ENCODE results near the gene ARFGEF3. TPM values are rescaled to one million over a fixed set of nuclear protein-coding genes. Genes with fewer than 3 reads are reported as not detected.
A peak's percentile ranks its signal among the peaks of the same experiment; 100 is the strongest.

The ARFGEF3 gene
- total RNA-seq, 1 donor from 2014 or later, result 1.9 TPM

GRCh38 chr6:138161088-138161337 lies 726 bp upstream of the ARFGEF3 start:
- Histone ChIP-seq H3K9ac (ENCODE audit: low read length) (peak overlapping the region; percentile 37), H3K4me3 (ENCODE audit: insufficient read depth, low read depth, low read length) (peak overlapping the region; percentile 48), H3K4me2 (ENCODE audit: low read length) (peak overlapping the region; percentile 90), H2AFZ (ENCODE audit: low read depth, low read length) (peak overlapping the region; percentile 84), H4K20me1 (ENCODE audit: insufficient read depth, low read length) (no peaks in the 10 kb centered on the region), H3K4me1 (ENCODE audit: insufficient read depth, low read length) (peaks cover 7% of the 10 kb centered on the region), H3K79me2 (ENCODE audit: insufficient read depth, low read length) (no peaks in the 10 kb centered on the region), H3K27me3 (ENCODE audit: insufficient read depth, low read length) (peaks cover 44% of the 10 kb centered on the region), H3K36me3 (ENCODE audit: insufficient read depth, low read length) (no peaks in the 10 kb centered on the region), H3K27ac (ENCODE audit: low read depth, low read length) (no peak overlapping the region), H3K9me3 (ENCODE audit: insufficient read depth, low read depth, low read length) (no peaks in the 10 kb centered on the region)
- no peak for FAIRE-seq
- no peak for DNase-seq (ENCODE audit: low read depth)
- Mint-ChIP-seq H3K27ac (ENCODE audit: unreplicated experiment) (no peak overlapping the region), H3K27me3 (ENCODE audit: low read depth, unreplicated experiment) (peaks cover 34% of the 10 kb centered on the region), H3K36me3 (ENCODE audit: low read depth, unreplicated experiment) (no peaks in the 10 kb centered on the region), H3K9me3 (ENCODE audit: unreplicated experiment) (no peaks in the 10 kb centered on the region), H3K4me3 (ENCODE audit: unreplicated experiment) (peak overlapping the region; percentile 82), H3K4me1 (ENCODE audit: low read depth, unreplicated experiment) (no peaks in the 10 kb centered on the region)
- TF ChIP-seq CTCF (IDR thresholded peaks at IDR 0.05; ENCODE audit: insufficient read depth, low read depth, low read length) (no peak), EZH2 (IDR thresholded peaks at IDR 0.05; ENCODE audit: insufficient read depth, low read length) (no peak)

GRCh38 chr6:138162111-138162954 lies 594 bp downstream of the ARFGEF3 start:
- no peaks in the 10 kb centered on the region for H3K9me3 ChIP-seq (ENCODE audit: insufficient read depth, low read depth, low read length)
- H3K9me3 Mint-ChIP-seq (ENCODE audit: unreplicated experiment), result no peaks in the 10 kb centered on the region
- H3K36me3 ChIP-seq (ENCODE audit: insufficient read depth, low read length), result no peaks in the 10 kb centered on the region
- H3K4me1 ChIP-seq (ENCODE audit: insufficient read depth, low read length), result peaks cover 7% of the 10 kb centered on the region
- TF ChIP-seq EZH2 (IDR thresholded peaks at IDR 0.05; ENCODE audit: insufficient read depth, low read length) (peak; percentile 64), CTCF (IDR thresholded peaks at IDR 0.05; ENCODE audit: insufficient read depth, low read depth, low read length) (no peak)
- peak overlapping the region; percentile 90 for H3K4me2 ChIP-seq (ENCODE audit: low read length)
- FAIRE-seq (no peak), DNase-seq (ENCODE audit: low read depth) (no peak)
- peak overlapping the region; percentile 81 for H2AFZ ChIP-seq (ENCODE audit: low read depth, low read length)
- no peaks in the 10 kb centered on the region for H4K20me1 ChIP-seq (ENCODE audit: insufficient read depth, low read length)
- H3K4me3 ChIP-seq (ENCODE audit: insufficient read depth, low read depth, low read length), result peak overlapping the region; percentile 69
- H3K36me3 Mint-ChIP-seq (ENCODE audit: low read depth, unreplicated experiment), result no peaks in the 10 kb centered on the region
- no peak overlapping the region for H3K27ac ChIP-seq (ENCODE audit: low read depth, low read length)
- H3K4me1 Mint-ChIP-seq (ENCODE audit: low read depth, unreplicated experiment), result no peaks in the 10 kb centered on the region
- peaks cover 36% of the 10 kb centered on the region for H3K27me3 Mint-ChIP-seq (ENCODE audit: low read depth, unreplicated experiment)
- peak overlapping the region; percentile 14 for H3K27ac Mint-ChIP-seq (ENCODE audit: unreplicated experiment)
- H3K4me3 Mint-ChIP-seq (ENCODE audit: unreplicated experiment), result peak overlapping the region; percentile 83
- H3K9ac ChIP-seq (ENCODE audit: low read length), result peak overlapping the region; percentile 68
- no peaks in the 10 kb centered on the region for H3K79me2 ChIP-seq (ENCODE audit: insufficient read depth, low read length)
- peaks cover 42% of the 10 kb centered on the region for H3K27me3 ChIP-seq (ENCODE audit: insufficient read depth, low read length)

GRCh38 chr6:138162955-138163575 lies 1.3 kb downstream of the ARFGEF3 start:
- H3K27me3 ChIP-seq (ENCODE audit: insufficient read depth, low read length), result peaks cover 39% of the 10 kb centered on the region
- Mint-ChIP-seq H3K36me3 (ENCODE audit: low read depth, unreplicated experiment) (no peaks in the 10 kb centered on the region), H3K27ac (ENCODE audit: unreplicated experiment) (no peak overlapping the region), H3K4me3 (ENCODE audit: unreplicated experiment) (peak overlapping the region; percentile 83), H3K9me3 (ENCODE audit: unreplicated experiment) (no peaks in the 10 kb centered on the region), H3K27me3 (ENCODE audit: low read depth, unreplicated experiment) (peaks cover 40% of the 10 kb centered on the region), H3K4me1 (ENCODE audit: low read depth, unreplicated experiment) (no peaks in the 10 kb centered on the region)
- no peak overlapping the region for H3K9ac ChIP-seq (ENCODE audit: low read length)
- H3K27ac ChIP-seq (ENCODE audit: low read depth, low read length), result no peak overlapping the region
- no peak overlapping the region for H3K4me3 ChIP-seq (ENCODE audit: insufficient read depth, low read depth, low read length)
- no peaks in the 10 kb centered on the region for H3K9me3 ChIP-seq (ENCODE audit: insufficient read depth, low read depth, low read length)
- peak overlapping the region; percentile 90 for H3K4me2 ChIP-seq (ENCODE audit: low read length)
- TF ChIP-seq CTCF (IDR thresholded peaks at IDR 0.05; ENCODE audit: insufficient read depth, low read depth, low read length), result no peak
- TF ChIP-seq EZH2 (IDR thresholded peaks at IDR 0.05; ENCODE audit: insufficient read depth, low read length), result no peak
- H4K20me1 ChIP-seq (ENCODE audit: insufficient read depth, low read length), result no peaks in the 10 kb centered on the region
- H3K79me2 ChIP-seq (ENCODE audit: insufficient read depth, low read length), result no peaks in the 10 kb centered on the region
- DNase-seq (ENCODE audit: low read depth) (no peak), FAIRE-seq (no peak)
- H3K4me1 ChIP-seq (ENCODE audit: insufficient read depth, low read length), result peaks cover 7% of the 10 kb centered on the region
- H3K36me3 ChIP-seq (ENCODE audit: insufficient read depth, low read length), result no peaks in the 10 kb centered on the region
- H2AFZ ChIP-seq (ENCODE audit: low read depth, low read length), result peak overlapping the region; percentile 81

Data from astrocyte (in vitro differentiated cells and primary cell).